GM23338 (cell line): ENCODE results near the gene ISCU. TPM values are rescaled to one million over a fixed set of nuclear protein-coding genes. Genes with fewer than 3 reads are reported as not detected.

Source experiments
- ATAC-seq: fragments of 200-7000 bp; cut with Tn5 transposase; 3 replicates; pipeline ENCODE4 v1.9.1; 2020
- DNase-seq: peaks from one replicate; pipeline ENCODE4 v3.0.0-alpha.2; 2015; ENCODE audit warnings: low spot score
- H2AFZ ChIP-seq: fragments of 200-600 bp; sonication (generic); 2 replicates; pipeline ENCODE4 v1.8.0; 2016; ENCODE audit warnings: antibody characterized with exemption, mild to moderate bottlenecking, moderate library complexity
- H3F3A ChIP-seq: fragments of 200-600 bp; sonication (generic); replicated peaks from 2 replicates; pipeline ENCODE4 v1.8.0; 2017; ENCODE audit warnings: antibody characterized with exemption, mixed run types, low read depth
- H3K27ac ChIP-seq: fragments of 200-600 bp; sonication (generic); 2 replicates; pipeline ENCODE4 v1.6.1; 2016; ENCODE audit warnings: low read depth
- H3K27me3 ChIP-seq: fragments of 200-600 bp; sonication (generic); 2 replicates; pipeline ENCODE4 v1.8.0; 2016; ENCODE audit warnings: mild to moderate bottlenecking, mixed run types, moderate library complexity; ENCODE audit not compliant: insufficient read depth
- H3K36me3 ChIP-seq: fragments of 200-600 bp; sonication (generic); 2 replicates; pipeline ENCODE4 v1.8.0; 2016; ENCODE audit warnings: mild to moderate bottlenecking; ENCODE audit not compliant: insufficient read depth
- H3K4me1 ChIP-seq: fragments of 200-600 bp; sonication (generic); 2 replicates; pipeline ENCODE4 v1.8.0; 2016; ENCODE audit warnings: mild to moderate bottlenecking, moderate library complexity; ENCODE audit not compliant: insufficient read depth
- H3K4me2 ChIP-seq: fragments of 200-600 bp; sonication (generic); 2 replicates; pipeline ENCODE4 v1.7.1; 2017; ENCODE audit warnings: mixed run types
- H3K4me3 ChIP-seq: fragments of 200-600 bp; sonication (generic); 2 replicates; pipeline ENCODE4 v1.6.1; 2016; ENCODE audit warnings: mixed run types
- H3K79me2 ChIP-seq: fragments of 200-600 bp; sonication (generic); replicated peaks from 2 replicates; pipeline ENCODE4 v1.8.0; 2017; ENCODE audit warnings: mild to moderate bottlenecking; ENCODE audit not compliant: insufficient read depth
- H3K9me2 ChIP-seq: fragments of 200-600 bp; sonication (generic); 2 replicates; pipeline ENCODE4 v1.8.0; 2017; ENCODE audit not compliant: insufficient read depth
- H4K20me1 ChIP-seq: fragments of 200-600 bp; sonication (generic); replicated peaks from 2 replicates; pipeline ENCODE4 v1.8.0; 2017; ENCODE audit warnings: mild to moderate bottlenecking; ENCODE audit not compliant: insufficient read depth
- H3K27ac Mint-ChIP-seq: 2 replicates; pipeline ENCODE4 v1.8.0; 2020; ENCODE audit warnings: inconsistent platforms, mild to moderate bottlenecking, moderate library complexity, mixed read lengths
- H3K27me3 Mint-ChIP-seq: 3 replicates; pipeline ENCODE4 v1.8.0; 2022; ENCODE audit warnings: low read depth, mild to moderate bottlenecking, moderate library complexity, mixed read lengths, inconsistent platforms; ENCODE audit not compliant: insufficient read depth, poor library complexity
- H3K36me3 Mint-ChIP-seq: 3 replicates; pipeline ENCODE4 v1.8.0; 2021; ENCODE audit warnings: low read depth, mild to moderate bottlenecking, inconsistent platforms, moderate library complexity, mixed read lengths
- H3K4me1 Mint-ChIP-seq: 3 replicates; pipeline ENCODE4 v1.8.0; 2020; ENCODE audit warnings: mild to moderate bottlenecking, inconsistent platforms, mixed read lengths
- H3K4me3 Mint-ChIP-seq: 3 replicates; pipeline ENCODE4 v1.8.0; 2021; ENCODE audit warnings: moderate library complexity, mild to moderate bottlenecking, inconsistent platforms, mixed read lengths
- H3K9me3 Mint-ChIP-seq: 3 replicates; pipeline ENCODE4 v1.8.0; 2020; ENCODE audit warnings: moderate library complexity, mild to moderate bottlenecking, inconsistent platforms, mixed read lengths
- CREB1 ChIP-seq: fragments of 250-450 bp; sonication (Bioruptor Pico); IDR thresholded peaks from 2 replicates; pipeline ENCODE4 v1.5.0; 2020; ENCODE audit warnings: low read depth, mild to moderate bottlenecking, moderate library complexity
- EZH2 ChIP-seq: fragments of 200-600 bp; sonication (generic); IDR thresholded peaks from one replicate; pipeline ENCODE4 v1.8.0; 2017; ENCODE audit warnings: antibody characterized with exemption, mild to moderate bottlenecking, low read depth; ENCODE audit not compliant: unreplicated experiment
- EZH2phosphoT487 ChIP-seq: fragments of 200-600 bp; sonication (generic); IDR thresholded peaks from one replicate; pipeline ENCODE4 v1.8.1; 2018; ENCODE audit warnings: antibody characterized with exemption; ENCODE audit not compliant: unreplicated experiment
- JUNB ChIP-seq: IDR thresholded peaks from one replicate; pipeline ENCODE4 v1.6.1; 2016; ENCODE audit warnings: antibody characterized with exemption; ENCODE audit not compliant: unreplicated experiment
- NANOG ChIP-seq: IDR thresholded peaks from 2 replicates; pipeline ENCODE4 v1.6.1; 2016; ENCODE audit warnings: antibody characterized with exemption, borderline replicate concordance
- POLR2AphosphoS5 ChIP-seq: IDR thresholded peaks from 2 replicates; pipeline ENCODE4 v1.6.1; 2016; ENCODE audit warnings: antibody characterized with exemption, low read depth
- REST ChIP-seq: IDR thresholded peaks from one replicate; pipeline ENCODE4 v1.6.1; 2018; ENCODE audit warnings: antibody characterized with exemption; ENCODE audit not compliant: unreplicated experiment
- STAT1 ChIP-seq: IDR thresholded peaks from one replicate; pipeline ENCODE4 v1.6.1; 2016; ENCODE audit warnings: antibody characterized with exemption; ENCODE audit not compliant: unreplicated experiment
- ZNF114 ChIP-seq: fragments of 250-450 bp; sonication (Bioruptor Pico); IDR thresholded peaks from 2 replicates; pipeline ENCODE4 v1.5.0; 2020; ENCODE audit warnings: mild to moderate bottlenecking, moderate library complexity
- ZNF331 ChIP-seq: fragments of 250-450 bp; sonication (Bioruptor Pico); IDR thresholded peaks from 2 replicates; pipeline ENCODE4 v1.5.0; 2020; ENCODE audit warnings: low read depth, mild to moderate bottlenecking, moderate library complexity
- polyA plus RNA-seq: library from polyadenylated mRNA; unstranded; fragments of >200 nt; fragmentation: Nextera tagmentation; extraction: Ambion mirVana; gene quantifications from 2 replicates; pipeline ENCODE4 v1.2.1, GENCODE V29; 2016
- total RNA-seq: library from RNA; depleted of rRNA; stranded (reverse); fragments of >200 nt; shearing (Covaris generic); gene quantifications from 2 replicates; pipeline ENCODE4 v1.2.3, GENCODE V29; 2014
- TF ChIP-seq, protein P1 (sequence below): fragments of 250-450 bp; sonication (Bioruptor Pico); IDR thresholded peaks from 2 replicates; pipeline ENCODE4 v1.5.0; 2020; ENCODE audit warnings: mild to moderate bottlenecking, moderate library complexity
- TF ChIP-seq, protein P2 (sequence below), 2 experiments: fragments of 200-600 bp in 1 of 2; sonication (generic) in 1 of 2; conservative IDR thresholded peaks; 2 replicates each; pipeline versions ENCODE4 v1.5.1 to v1.6.1; 2016 to 2017; ENCODE audit warnings: antibody characterized with exemption in 2 of 2, low read depth in 2 of 2, mild to moderate bottlenecking in 2 of 2, moderate library complexity in 1 of 2
- TF ChIP-seq, protein P3 (sequence below): IDR thresholded peaks from 2 replicates; pipeline ENCODE4 v1.6.1; 2016; ENCODE audit warnings: antibody characterized with exemption

The ISCU gene
- total and polyA plus RNA-seq, 2 experiments from 2014 or later = 123 to 129 TPM

DNA sequence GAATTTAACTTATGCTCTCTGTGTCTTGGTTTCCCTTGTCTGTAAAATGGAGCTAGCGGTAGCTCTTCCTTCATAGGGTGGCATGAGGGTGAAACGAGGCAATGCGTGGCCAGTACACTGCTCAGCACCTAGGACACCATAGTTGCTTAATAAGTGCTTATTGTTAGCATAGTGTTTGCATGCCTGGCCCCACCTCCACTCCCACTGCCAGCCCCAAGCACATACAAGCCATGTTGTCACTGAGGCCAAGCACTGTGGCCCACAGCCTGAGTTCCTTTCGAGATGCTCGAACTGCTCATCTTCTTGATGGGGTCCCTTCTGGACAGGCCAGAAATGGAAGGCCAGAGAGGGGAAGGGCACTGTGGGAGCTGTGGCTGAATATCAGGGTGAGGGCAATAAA lies 46.5 kb upstream of the ISCU start:
- H3K9me2 ChIP-seq = no peaks in the 10 kb centered on the region
- peak overlapping the region; percentile 91 for H3K4me3 ChIP-seq
- peaks cover 17% of the 10 kb centered on the region; the same call in 1 of the 2 replicates for H3K4me1 ChIP-seq
- Mint-ChIP-seq H3K27me3 (peaks cover 19% of the 10 kb centered on the region), H3K9me3 (peaks cover 11% of the 10 kb centered on the region), H3K4me3 (peak overlapping the region; percentile 85), H3K27ac (peak overlapping the region; percentile 66; the same call in 1 of the 2 replicates), H3K36me3 (peaks cover 37% of the 10 kb centered on the region), H3K4me1 (peaks cover 17% of the 10 kb centered on the region)
- H3K27me3 ChIP-seq = no peaks in the 10 kb centered on the region
- H4K20me1 ChIP-seq = peaks cover 7% of the 10 kb centered on the region
- no peak overlapping the region; the same call in 1 of the 2 replicates for H2AFZ ChIP-seq
- DNase-seq (no peak), ATAC-seq (no peak)
- H3K27ac ChIP-seq = no peak overlapping the region
- no peak for TF ChIP-seq NANOG
- no peak for TF ChIP-seq EZH2
- no peak for TF ChIP-seq POLR2AphosphoS5
- TF ChIP-seq, protein P1, sequence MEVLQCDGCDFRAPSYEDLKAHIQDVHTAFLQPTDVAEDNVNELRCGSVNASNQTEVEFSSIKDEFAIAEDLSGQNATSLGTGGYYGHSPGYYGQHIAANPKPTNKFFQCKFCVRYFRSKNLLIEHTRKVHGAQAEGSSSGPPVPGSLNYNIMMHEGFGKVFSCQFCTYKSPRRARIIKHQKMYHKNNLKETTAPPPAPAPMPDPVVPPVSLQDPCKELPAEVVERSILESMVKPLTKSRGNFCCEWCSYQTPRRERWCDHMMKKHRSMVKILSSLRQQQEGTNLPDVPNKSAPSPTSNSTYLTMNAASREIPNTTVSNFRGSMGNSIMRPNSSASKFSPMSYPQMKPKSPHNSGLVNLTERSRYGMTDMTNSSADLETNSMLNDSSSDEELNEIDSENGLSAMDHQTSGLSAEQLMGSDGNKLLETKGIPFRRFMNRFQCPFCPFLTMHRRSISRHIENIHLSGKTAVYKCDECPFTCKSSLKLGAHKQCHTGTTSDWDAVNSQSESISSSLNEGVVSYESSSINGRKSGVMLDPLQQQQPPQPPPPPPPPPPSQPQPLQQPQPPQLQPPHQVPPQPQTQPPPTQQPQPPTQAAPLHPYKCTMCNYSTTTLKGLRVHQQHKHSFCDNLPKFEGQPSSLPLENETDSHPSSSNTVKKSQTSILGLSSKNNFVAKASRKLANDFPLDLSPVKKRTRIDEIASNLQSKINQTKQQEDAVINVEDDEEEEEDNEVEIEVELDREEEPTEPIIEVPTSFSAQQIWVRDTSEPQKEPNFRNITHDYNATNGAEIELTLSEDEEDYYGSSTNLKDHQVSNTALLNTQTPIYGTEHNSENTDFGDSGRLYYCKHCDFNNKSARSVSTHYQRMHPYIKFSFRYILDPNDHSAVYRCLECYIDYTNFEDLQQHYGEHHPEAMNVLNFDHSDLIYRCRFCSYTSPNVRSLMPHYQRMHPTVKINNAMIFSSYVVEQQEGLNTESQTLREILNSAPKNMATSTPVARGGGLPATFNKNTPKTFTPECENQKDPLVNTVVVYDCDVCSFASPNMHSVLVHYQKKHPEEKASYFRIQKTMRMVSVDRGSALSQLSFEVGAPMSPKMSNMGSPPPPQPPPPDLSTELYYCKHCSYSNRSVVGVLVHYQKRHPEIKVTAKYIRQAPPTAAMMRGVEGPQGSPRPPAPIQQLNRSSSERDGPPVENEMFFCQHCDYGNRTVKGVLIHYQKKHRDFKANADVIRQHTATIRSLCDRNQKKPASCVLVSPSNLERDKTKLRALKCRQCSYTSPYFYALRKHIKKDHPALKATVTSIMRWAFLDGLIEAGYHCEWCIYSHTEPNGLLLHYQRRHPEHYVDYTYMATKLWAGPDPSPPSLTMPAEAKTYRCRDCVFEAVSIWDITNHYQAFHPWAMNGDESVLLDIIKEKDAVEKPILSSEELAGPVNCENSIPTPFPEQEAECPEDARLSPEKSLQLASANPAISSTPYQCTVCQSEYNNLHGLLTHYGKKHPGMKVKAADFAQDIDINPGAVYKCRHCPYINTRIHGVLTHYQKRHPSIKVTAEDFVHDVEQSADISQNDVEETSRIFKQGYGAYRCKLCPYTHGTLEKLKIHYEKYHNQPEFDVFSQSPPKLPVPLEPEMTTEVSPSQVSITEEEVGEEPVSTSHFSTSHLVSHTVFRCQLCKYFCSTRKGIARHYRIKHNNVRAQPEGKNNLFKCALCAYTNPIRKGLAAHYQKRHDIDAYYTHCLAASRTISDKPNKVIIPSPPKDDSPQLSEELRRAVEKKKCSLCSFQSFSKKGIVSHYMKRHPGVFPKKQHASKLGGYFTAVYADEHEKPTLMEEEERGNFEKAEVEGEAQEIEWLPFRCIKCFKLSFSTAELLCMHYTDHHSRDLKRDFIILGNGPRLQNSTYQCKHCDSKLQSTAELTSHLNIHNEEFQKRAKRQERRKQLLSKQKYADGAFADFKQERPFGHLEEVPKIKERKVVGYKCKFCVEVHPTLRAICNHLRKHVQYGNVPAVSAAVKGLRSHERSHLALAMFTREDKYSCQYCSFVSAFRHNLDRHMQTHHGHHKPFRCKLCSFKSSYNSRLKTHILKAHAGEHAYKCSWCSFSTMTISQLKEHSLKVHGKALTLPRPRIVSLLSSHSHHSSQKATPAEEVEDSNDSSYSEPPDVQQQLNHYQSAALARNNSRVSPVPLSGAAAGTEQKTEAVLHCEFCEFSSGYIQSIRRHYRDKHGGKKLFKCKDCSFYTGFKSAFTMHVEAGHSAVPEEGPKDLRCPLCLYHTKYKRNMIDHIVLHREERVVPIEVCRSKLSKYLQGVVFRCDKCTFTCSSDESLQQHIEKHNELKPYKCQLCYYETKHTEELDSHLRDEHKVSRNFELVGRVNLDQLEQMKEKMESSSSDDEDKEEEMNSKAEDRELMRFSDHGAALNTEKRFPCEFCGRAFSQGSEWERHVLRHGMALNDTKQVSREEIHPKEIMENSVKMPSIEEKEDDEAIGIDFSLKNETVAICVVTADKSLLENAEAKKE = no peak
- TF ChIP-seq, protein P2, sequence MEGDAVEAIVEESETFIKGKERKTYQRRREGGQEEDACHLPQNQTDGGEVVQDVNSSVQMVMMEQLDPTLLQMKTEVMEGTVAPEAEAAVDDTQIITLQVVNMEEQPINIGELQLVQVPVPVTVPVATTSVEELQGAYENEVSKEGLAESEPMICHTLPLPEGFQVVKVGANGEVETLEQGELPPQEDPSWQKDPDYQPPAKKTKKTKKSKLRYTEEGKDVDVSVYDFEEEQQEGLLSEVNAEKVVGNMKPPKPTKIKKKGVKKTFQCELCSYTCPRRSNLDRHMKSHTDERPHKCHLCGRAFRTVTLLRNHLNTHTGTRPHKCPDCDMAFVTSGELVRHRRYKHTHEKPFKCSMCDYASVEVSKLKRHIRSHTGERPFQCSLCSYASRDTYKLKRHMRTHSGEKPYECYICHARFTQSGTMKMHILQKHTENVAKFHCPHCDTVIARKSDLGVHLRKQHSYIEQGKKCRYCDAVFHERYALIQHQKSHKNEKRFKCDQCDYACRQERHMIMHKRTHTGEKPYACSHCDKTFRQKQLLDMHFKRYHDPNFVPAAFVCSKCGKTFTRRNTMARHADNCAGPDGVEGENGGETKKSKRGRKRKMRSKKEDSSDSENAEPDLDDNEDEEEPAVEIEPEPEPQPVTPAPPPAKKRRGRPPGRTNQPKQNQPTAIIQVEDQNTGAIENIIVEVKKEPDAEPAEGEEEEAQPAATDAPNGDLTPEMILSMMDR (conservative IDR thresholded peaks at IDR 0.05; ENCODE audit: low read depth in 2 of 2) = no peak
- no peak for TF ChIP-seq STAT1
- no peak for TF ChIP-seq ZNF114 (CRISPR knock-in tag)
- TF ChIP-seq EZH2phosphoT487 = no peak
- TF ChIP-seq ZNF331 = no peak
- no peak for TF ChIP-seq CREB1 (CRISPR knock-in tag)
- no peak for TF ChIP-seq REST
- no peak for TF ChIP-seq JUNB
- TF ChIP-seq, protein P3, sequence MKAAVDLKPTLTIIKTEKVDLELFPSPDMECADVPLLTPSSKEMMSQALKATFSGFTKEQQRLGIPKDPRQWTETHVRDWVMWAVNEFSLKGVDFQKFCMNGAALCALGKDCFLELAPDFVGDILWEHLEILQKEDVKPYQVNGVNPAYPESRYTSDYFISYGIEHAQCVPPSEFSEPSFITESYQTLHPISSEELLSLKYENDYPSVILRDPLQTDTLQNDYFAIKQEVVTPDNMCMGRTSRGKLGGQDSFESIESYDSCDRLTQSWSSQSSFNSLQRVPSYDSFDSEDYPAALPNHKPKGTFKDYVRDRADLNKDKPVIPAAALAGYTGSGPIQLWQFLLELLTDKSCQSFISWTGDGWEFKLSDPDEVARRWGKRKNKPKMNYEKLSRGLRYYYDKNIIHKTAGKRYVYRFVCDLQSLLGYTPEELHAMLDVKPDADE = no peak
- peak overlapping the region; percentile 96 for H3K4me2 ChIP-seq
- H3K79me2 ChIP-seq = peaks cover 5% of the 10 kb centered on the region; the same call in 1 of the 2 replicates
- peaks cover 13% of the 10 kb centered on the region for H3K36me3 ChIP-seq
- H3F3A ChIP-seq = peaks cover 17% of the 10 kb centered on the region; the same call in 1 of the 2 replicates
